Esophagus (tissue), 2 donors: ENCODE data around the gene TSPAN3. TPM values are rescaled to one million over a fixed set of nuclear protein-coding genes. Genes with fewer than 3 reads are reported as not detected.

Experiments
- H3K27ac ChIP-seq, 2 donors: one replicate each; pipeline ENCODE4 v1.5.1; 2013; ENCODE audit warnings: low read depth in 2 of 2, mild to moderate bottlenecking in 2 of 2, inconsistent platforms in 1 of 2, low read length in 1 of 2, moderate library complexity in 1 of 2
- H3K27me3 ChIP-seq, 2 donors: one replicate each; pipeline ENCODE4 v1.6.1; 2013; ENCODE audit warnings: low read length in 2 of 2, control low read depth in 1 of 2, mild to moderate bottlenecking in 1 of 2; ENCODE audit not compliant: insufficient read depth in 2 of 2, control insufficient read depth in 1 of 2
- H3K36me3 ChIP-seq, 2 donors: one replicate each; pipeline ENCODE4 v1.6.1; 2013; ENCODE audit warnings: low read length in 1 of 2; ENCODE audit not compliant: control insufficient read depth in 2 of 2, insufficient read depth in 2 of 2
- H3K4me1 ChIP-seq, 2 donors: one replicate each; pipeline ENCODE4 v1.6.1; 2013; ENCODE audit warnings: low read length in 1 of 2; ENCODE audit not compliant: control insufficient read depth in 2 of 2, insufficient read depth in 2 of 2
- H3K4me3 ChIP-seq, 2 donors: one replicate each; pipeline ENCODE4 v1.5.1; 2013; ENCODE audit warnings: low read length in 2 of 2, mild to moderate bottlenecking in 2 of 2, low read depth in 1 of 2, moderate library complexity in 1 of 2
- H3K9me3 ChIP-seq, 2 donors: one replicate each; pipeline ENCODE4 v1.6.1; 2013; ENCODE audit warnings: mild to moderate bottlenecking in 2 of 2, low read depth in 1 of 2, low read length in 1 of 2, moderate library complexity in 1 of 2; ENCODE audit not compliant: control insufficient read depth in 2 of 2, insufficient read depth in 1 of 2
- WGBS, 2 donors: extraction: QIAGEN DNeasy Blood & Tissue Kit; methylation state at CpG; one replicate each; pipeline ENCODE4 v1.1.7; 2013; 5-methylcytosine and 5-hydroxymethylcytosine counted together
- polyA plus RNA-seq, 2 donors: library from polyadenylated mRNA; stranded (reverse); fragments of 200-250 nt; gene quantifications; one replicate each; pipeline ENCODE4 v1.2.3, GENCODE V29; 2013
- donor health status: healthy with polysubstance abuse.
- donor health status: Bipolar disorder and iron deficiency.

The TSPAN3 gene
- polyA plus RNA-seq, result 10 to 100 TPM; 56.9 to 65.8 TPM

GRCh38 chr15:77070495-77071304, at the start of gene TSPAN3:
TSPAN3 (minus strand) TSS chr15:77071109; CDS start chr15:77070954, 155 bp downstream.
- Histone ChIP-seq H3K27ac (peak within 1 kb of the TSS; percentile 76 to 91), H3K4me1 (peaks cover 0 to 7% of the 10 kb centered on the region in 2 donors), H3K4me3 (peak within 1 kb of the TSS; percentile 66 to 93), H3K9me3 (no peaks in the 10 kb centered on the region), H3K36me3 (no peaks in the 10 kb centered on the region), H3K27me3 (no peaks in the 10 kb centered on the region)
- 0 to 1% methylated on average over 83 to 97 of the region's 97 CpGs for WGBS, 2 donors

GRCh38 chr15:77120576-77120975, 49.7 kb upstream of the TSPAN3 start:
- WGBS, 2 donors, result 88 to 92% methylated on average over 4 of the region's 4 CpGs
- H3K4me1 ChIP-seq, result no peaks in the 10 kb centered on the region
- H3K4me3 ChIP-seq, result no peak overlapping the region

GRCh38 chr15:77119446-77119845, 48.5 kb upstream of the TSPAN3 start:
- Histone ChIP-seq H3K27ac (no peak overlapping the region), H3K4me3 (no peak overlapping the region), H3K36me3 (peaks cover 0 to 2% of the 10 kb centered on the region in 2 donors), H3K9me3 (no peaks in the 10 kb centered on the region), H3K27me3 (no peaks in the 10 kb centered on the region), H3K4me1 (no peaks in the 10 kb centered on the region)
- 43% methylated on average over 1 of the region's 1 CpG for WGBS, 2 donors

More at GRCh38 chr15:77120576-77120975, 49.7 kb upstream of the TSPAN3 start:
- H3K36me3 ChIP-seq, result no peaks in the 10 kb centered on the region
- H3K27me3 ChIP-seq, result no peaks in the 10 kb centered on the region
- no peak overlapping the region for H3K27ac ChIP-seq
- no peaks in the 10 kb centered on the region for H3K9me3 ChIP-seq

GRCh38 chr15:77118882-77119321, 48.0 kb upstream of the TSPAN3 start:
- Histone ChIP-seq H3K27ac (no peak overlapping the region), H3K4me1 (no peaks in the 10 kb centered on the region), H3K27me3 (no peaks in the 10 kb centered on the region), H3K4me3 (no peak overlapping the region), H3K9me3 (no peaks in the 10 kb centered on the region), H3K36me3 (peaks cover 0 to 2% of the 10 kb centered on the region in 2 donors)
- 51 to 52% methylated on average over 3 of the region's 3 CpGs for WGBS, 2 donors

- Histone ChIP-seq H3K4me1 (peaks cover 0 to 2% of the 10 kb centered on the region in 2 donors), H3K4me3 (no peak overlapping the region), H3K27ac (no peak overlapping the region), H3K9me3 (no peaks in the 10 kb centered on the region), H3K36me3 (peaks cover 2 to 4% of the 10 kb centered on the region in 2 donors), H3K27me3 (no peaks in the 10 kb centered on the region)
- WGBS, 2 donors, result 84 to 94% methylated on average over 4 of the region's 4 CpGs
Measured at GRCh38 chr15:77115179-77115578, 44.3 kb upstream of the TSPAN3 start.

GRCh38 chr15:77112838-77113504, 42.1 kb upstream of the TSPAN3 start:
- WGBS, 2 donors, result 85 to 90% methylated on average over 2 of the region's 2 CpGs

GRCh38 chr15:77111789-77112188, 40.9 kb upstream of the TSPAN3 start:
- no peak overlapping the region for H3K27ac ChIP-seq
- no peak overlapping the region for H3K4me3 ChIP-seq
- H3K9me3 ChIP-seq, result no peaks in the 10 kb centered on the region
- H3K4me1 ChIP-seq, result peaks cover 0 to 2% of the 10 kb centered on the region in 2 donors
- WGBS, 2 donors, result 95 to 98% methylated on average over 3 of the region's 3 CpGs
- peaks cover 2 to 4% of the 10 kb centered on the region in 2 donors for H3K36me3 ChIP-seq
- H3K27me3 ChIP-seq, result no peaks in the 10 kb centered on the region

More at GRCh38 chr15:77112838-77113504, 42.1 kb upstream of the TSPAN3 start:
- Histone ChIP-seq H3K4me1 (peaks cover 0 to 2% of the 10 kb centered on the region in 2 donors), H3K27me3 (no peaks in the 10 kb centered on the region), H3K9me3 (no peaks in the 10 kb centered on the region), H3K36me3 (peaks cover 2 to 4% of the 10 kb centered on the region in 2 donors), H3K27ac (no peak overlapping the region), H3K4me3 (no peak overlapping the region)

- Histone ChIP-seq H3K9me3 (no peaks in the 10 kb centered on the region), H3K36me3 (peaks cover 0 to 4% of the 10 kb centered on the region in 2 donors), H3K4me1 (peaks cover 0 to 2% of the 10 kb centered on the region in 2 donors), H3K27ac (no peak overlapping the region), H3K4me3 (no peak overlapping the region), H3K27me3 (no peaks in the 10 kb centered on the region)
- WGBS, 2 donors, result 57 to 62% methylated on average over 9 of the region's 9 CpGs
Measured at GRCh38 chr15:77107531-77108355, 36.8 kb upstream of the TSPAN3 start.

GRCh38 chr15:77107068-77107467, 36.2 kb upstream of the TSPAN3 start:
- Histone ChIP-seq H3K27me3 (no peaks in the 10 kb centered on the region), H3K27ac (no peak overlapping the region), H3K36me3 (peaks cover 0 to 4% of the 10 kb centered on the region in 2 donors), H3K9me3 (no peaks in the 10 kb centered on the region), H3K4me3 (no peak overlapping the region), H3K4me1 (peaks cover 0 to 2% of the 10 kb centered on the region in 2 donors)
- WGBS, 2 donors, result 78 to 80% methylated on average over 2 of the region's 2 CpGs
